GM19328 (cell line): Measurements from ENCODE around the gene GPS1.

Experiments used
- ATAC-seq: cut with Tn5 transposase; IDR thresholded peaks from one replicate; pipeline ENCODE4 v1.9.1; 2021; ENCODE audit warnings: mild to moderate bottlenecking, moderate library complexity; ENCODE audit not compliant: unreplicated experiment

Gene GPS1

DNA sequence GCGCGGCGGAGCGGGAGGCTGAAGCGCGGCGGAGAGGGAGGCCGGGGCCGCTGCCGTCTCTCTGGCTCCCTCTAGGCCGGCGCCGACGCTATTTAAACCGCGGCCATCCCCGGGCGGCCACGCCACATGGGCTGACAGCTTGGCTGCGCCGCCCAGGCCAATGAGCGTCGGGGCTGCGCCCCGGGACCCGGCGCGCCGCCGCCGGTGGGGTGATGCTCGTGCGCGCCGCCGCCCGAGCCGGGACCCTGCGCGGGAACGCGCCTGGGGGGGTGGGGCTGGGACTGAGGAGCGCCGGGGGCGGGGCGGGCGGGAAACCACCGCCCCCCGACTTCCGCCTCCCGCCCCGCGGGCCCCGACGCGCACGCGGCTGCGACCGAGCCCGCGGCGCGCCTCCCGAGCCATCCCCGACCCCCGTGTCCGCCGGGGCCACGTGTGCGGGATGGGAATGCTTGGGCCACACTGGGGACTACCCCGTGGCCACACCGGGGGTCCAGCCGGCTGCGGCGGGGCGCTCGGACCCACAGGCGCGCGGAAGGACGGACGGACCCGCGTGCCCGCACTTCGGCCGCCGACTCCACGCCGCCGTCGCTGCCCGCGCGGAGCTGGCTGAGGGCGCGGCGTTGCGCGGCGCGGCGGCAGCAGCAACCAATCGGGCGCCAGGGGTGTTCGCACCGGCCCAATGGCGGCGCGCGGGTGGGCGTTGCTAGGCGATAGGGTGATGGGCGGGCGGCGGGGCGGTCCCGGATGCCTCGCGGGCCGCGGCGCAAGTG lies 46.7 kb downstream of the GPS1 start, which contains the start of gene FASN:
FASN (minus strand) TSS at position 68 of the 770 bp plus-strand sequence. CDS start 1,791 bp downstream, outside the sequence.
- ATAC-seq = peak; percentile 60

DNA sequence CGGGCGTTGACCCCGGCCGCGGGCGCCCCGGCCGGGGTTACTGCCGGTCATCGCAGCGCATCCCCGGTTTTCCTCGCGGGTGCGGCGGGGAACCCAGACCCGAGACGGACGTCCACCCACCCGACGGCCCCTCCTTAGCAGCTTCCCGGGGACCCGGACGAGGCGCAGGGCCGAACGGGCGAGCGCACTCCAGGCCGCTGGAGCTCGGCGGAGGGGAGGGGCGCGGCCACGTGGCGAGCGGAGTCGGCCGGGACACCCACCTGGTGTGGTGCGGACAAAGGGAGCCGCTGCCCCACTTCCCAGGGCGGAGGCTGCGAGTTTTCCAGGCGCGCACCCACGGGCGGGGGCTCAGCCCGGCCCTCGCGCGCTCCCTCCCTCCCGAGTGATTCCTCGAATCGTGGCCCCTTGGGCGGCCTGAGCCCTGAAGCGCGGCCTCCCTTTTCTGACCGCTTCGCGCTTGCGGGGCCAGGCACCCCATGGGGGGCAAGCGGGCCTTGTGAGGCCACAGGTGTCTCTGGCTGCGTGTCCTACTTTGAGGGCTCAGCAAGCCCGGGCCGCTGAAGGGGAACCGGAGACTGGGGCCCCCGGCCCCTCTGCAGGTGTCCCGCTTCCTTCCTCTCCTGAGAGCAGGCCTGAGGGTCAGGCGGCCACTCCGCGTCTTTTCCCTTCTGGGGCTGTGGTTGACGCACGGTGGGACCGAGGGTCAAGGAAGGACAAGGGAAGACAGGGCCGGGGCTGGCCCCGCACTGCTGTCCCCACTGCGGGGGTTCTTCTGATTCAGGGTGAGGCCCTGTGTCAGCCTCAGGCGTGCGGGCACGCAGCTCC lies 47.5 kb downstream of the GPS1 start:
- peak; percentile 4 for ATAC-seq

DNA sequence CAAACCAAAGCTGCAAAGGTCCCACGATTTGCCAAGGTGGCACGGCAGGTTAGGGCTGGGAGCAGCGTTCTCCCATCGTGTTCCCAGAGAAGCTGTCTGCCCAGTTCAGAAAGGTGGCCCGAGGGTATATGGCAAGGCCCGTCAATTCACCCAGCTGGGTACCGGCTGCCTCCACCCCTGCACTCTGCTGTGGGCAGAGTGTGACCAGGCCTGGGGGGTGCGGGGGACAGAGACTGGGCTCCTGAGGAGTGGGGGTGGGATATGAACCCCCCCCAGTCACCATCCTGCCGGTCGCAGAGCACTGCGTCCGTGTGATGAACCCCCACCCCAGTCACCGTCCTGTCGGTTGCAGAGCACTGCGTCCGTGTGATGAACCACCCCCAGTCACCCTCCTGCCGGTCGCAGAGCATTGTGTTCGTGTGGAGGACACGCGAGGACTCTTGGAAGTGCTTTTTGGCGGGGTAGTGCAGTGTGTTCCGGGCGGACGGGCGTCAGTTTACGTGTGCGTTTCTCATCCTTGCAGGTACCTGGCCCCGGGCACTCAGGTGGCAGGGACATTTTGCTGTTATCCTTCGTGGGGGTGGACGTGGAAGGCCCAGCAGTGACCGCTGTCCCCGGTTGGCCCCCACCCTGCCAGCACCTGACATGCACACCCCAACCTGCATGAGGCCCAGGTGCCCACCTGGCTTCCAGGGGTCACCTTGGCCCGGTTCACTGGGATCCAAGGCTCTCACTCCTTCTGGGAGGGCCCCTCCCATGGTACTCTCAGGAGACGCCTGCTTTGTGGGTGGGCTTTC lies 49.0 kb downstream of the GPS1 start:
- no peak for ATAC-seq

DNA sequence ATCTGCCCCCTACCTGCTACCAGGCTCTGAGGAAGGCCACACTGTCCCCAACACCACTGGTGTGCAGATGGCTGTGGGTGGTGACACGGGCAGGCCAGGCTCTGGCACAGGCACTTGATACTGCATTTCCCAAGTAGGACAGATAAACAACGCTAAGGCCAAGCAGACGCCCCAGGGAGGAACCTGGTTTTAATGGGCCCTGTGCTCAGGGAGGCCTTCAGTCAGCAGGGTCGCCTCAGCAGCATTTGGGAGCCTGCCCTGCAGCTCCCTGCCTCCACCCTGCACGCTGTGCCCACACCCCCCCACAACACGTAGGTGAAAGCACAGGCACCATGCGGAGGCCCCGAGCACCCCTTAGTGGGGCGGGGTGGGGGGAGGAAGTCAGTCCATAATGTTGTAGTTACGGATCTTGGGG lies 49.6 kb downstream of the GPS1 start:
- ATAC-seq = no peak

DNA sequence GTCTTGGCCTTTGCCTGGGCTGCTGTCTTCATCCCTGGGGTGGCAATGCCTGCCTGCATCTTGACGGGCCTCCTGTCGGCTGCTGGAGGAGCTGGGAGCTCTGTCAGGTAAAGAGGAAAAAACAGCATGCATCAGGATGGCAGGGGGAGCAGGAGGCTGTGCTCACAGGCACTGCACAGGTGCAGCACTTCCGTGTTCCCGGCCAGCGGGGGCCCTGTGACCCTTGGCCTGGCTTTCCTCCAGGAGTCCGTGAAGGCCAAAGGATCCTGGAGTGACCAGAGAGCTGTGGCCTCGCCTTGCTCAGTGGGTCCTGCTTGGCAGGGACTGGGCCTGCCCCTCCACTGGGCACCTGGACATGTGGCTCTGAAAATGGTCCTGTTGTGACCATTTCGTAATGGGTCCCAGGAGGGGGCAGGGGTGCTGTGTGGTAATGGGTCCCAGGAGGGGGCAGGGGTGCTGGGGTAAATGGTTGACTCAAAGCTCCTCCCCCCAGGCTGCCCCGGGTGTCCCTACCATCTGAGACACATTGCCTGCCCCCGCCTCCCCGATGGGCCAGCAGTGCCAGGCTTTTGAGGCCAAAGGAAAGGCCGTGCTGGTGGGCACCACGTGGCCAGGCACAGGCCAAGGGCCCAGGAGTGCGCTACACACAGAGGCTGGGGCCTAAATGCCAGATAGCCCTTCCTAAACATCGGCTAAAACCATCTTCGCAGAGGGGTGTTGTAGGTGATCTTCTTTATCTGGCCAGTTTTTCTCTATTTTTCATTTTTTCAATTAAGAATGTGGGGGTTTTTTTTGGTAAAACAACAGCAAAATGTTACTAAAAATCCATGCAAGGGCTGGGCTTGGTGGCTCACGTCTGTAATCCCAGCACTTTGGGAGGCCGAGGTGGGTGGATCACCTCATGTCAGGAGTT lies 50.3 kb downstream of the GPS1 start:
- no peak for ATAC-seq

DNA sequence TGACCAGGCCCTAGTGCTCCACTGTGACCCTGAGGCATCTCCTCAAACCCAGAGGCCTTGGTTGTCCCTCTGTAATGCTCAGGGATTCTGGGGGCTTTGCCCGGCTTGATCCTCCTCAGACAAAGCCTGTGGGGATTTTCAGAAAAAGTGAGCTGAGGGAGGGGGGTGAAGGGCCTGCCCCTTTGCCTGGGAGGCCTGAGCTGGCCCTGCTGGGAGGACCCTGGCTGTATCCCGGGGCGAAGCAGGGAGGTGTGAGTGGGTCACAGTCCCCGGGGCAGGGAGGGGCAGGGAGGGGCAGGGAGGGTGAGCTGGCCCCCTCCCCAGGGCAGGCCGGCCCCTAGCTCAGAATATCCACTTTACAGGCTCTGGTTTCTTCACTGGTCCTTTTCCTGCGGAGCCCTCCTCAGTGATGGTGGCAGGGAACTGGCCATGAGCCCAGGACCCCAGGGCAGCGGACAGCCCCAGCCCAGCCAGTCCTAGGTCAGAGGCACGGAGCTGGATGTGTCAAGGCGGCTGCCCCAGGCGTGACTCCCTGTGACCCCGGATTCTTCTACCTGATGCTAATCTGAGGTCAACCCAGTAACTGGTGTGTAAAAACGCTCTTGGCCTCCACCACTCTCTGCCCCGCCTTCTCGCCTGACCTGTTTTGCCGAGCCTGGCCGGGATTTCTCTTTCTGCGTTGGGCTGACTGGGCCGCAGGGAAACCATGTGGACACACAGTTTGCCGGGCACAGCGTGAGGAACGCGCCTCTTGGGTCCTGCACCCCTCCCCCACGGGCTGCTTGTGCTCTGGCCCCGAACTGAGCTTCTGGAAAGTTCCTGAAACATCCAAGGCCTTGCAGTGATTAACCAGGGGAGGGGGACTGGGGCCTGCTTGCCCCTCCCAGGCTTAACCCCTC lies 52.1 kb downstream of the GPS1 start:
- no peak for ATAC-seq

DNA sequence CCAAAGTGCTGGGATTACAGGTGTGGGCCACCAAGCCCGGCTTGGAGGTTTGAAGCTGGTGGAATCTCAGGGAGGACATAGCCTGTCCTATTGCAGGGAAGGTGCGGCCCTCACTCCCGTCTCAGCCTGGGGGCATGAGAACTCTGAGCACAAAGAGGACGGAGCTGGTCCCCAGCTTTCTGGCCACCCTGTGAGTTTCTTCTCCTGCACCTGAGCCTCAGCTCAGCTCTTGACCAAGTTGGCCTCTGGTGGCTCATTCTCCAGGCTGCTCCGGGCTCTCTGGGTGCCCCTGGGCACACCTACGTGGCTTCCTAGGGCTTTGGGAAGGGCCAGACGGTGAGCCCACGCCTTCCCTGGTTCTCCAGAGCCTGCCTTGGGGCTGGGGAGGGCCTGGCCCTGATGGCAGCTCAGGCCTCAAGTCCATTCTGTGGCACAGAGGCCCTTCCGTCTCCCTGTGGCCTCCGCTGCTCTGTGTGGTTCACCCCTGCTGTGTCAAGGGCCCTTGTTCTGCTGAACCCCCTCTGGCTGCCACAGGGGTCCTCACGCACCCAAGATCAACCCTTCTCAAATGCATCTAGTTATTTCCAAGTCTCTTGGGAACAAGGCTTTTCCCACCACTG lies 53.2 kb downstream of the GPS1 start:
- no peak for ATAC-seq

DNA sequence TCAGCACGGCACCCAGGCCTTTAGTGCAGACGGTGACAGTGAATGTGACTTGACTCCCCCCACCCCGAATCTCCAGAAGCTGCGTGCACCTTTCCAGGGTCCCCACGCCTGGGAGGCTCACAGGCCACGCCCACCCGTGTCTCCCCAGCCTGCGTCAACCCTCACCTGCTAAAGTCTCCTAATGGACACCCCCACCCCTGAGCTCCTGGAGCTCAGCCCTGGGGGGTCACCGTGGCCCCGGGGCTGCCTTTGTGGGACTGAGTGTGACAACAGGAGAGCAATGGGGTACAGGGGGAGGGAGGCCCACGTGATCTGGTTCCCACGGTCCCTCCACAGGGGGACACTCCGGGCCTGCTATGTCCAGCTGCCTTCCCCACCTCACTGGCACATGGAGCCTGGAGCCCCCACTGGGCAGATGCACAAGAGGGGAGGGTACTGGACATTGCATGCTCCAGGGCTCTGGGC lies 53.8 kb downstream of the GPS1 start:
- ATAC-seq = no peak

DNA sequence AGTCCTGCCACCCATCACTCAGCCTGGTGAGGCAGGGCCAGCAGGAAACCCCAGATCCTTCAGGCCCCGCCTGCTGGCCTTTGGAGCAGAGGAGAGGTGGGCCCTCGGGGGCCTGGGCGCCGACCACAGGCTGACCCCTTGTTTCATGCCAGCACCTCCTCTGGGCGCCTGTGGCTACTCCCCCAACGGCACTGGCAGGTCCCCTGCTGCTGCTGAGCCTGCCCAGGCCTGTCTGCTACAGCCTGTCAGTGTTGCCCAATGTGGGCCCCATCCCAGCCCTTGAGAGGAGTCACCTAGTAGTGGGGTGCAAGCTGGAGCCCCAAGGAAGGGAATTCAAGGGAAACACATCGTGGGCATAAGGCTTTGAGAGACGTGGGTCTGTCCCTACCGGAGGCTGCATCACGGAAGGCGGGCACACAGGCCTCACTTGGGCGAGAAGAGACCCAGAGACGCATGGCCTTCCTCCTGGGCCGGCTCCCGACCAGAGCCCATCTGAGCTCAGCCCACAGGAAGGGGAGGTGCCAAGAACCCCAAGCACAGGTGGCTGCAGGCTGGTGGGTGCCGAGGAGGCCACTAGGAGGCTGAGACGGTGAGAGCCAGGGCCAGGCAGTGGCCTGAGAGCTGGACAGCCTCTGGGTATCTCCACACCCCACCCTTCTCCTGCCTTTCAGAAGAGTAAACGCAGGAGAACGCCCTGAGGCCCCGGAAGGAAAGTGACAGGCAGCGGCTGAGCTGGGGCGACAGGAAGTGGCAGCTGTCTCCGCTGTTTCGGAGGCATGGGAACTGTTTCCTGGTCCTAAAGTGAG lies 54.4 kb downstream of the GPS1 start:
- ATAC-seq = peak; percentile 52

DNA sequence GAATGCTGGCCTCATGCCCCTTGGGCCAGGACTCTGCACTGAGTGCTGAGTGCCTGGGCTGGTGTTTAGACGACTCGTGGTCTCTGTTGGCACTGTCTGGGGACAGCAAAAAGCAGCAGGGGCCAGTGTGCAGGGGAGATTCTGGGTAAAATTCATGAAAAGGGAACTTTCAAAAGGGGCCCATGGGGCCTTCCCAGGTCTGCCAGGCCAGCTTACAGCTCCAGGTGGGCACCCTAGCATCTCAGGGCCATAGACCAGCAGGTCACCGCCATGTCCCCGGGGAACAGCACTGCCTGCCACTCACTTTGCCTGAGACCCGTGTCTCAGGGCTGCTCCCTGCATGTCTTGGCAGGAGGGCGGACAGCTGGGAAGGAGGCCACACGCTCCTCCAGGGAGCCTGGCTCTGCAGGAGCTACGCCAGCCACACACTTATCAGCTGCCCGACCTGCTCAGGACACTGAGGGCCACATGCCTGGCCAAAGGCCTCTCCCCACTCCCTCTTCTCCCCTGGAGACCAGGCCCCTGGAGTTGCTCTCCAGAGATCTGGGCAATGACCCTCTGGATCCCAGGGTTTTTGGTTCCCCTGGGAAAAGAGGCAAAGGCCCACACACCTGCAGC lies 55.1 kb downstream of the GPS1 start:
- no peak for ATAC-seq
